Caco-2 (cell line): ENCODE data around the gene USH2A. TPM values are rescaled to one million over a fixed set of nuclear protein-coding genes. Genes with fewer than 3 reads are reported as not detected.

Experiments used
- BruUV-seq: library from RNA; stranded (reverse); fragments of 400-500 nt; replicated peaks from 2 replicates; lab custom pipeline; 2021; lab: Mats Ljungman, UMichigan
- CTCF ChIA-PET: fragments of 300-600 bp; sonication (Branson Sonifier 250); formaldehyde crosslinking; loops from one replicate; lab custom pipeline; 2022; ENCODE audit warnings: antibody characterized with exemption; lab: Charles Lee
- POLR2A ChIA-PET: fragments of 300-600 bp; sonication (Branson Sonifier 250); formaldehyde crosslinking; loops from one replicate; lab custom pipeline; 2022; ENCODE audit warnings: antibody characterized with exemption; lab: Charles Lee
- DNase-seq, 2 experiments: peaks; one replicate each; pipeline versions ENCODE4 v3.0.0 to v3.0.0-alpha.2; 2020 to 2022
- H3K27me3 ChIP-seq: replicated peaks from 2 replicates; pipeline ENCODE4 v1.6.0; 2011; ENCODE audit warnings: low read length; ENCODE audit not compliant: control insufficient read depth, insufficient read depth
- H3K36me3 ChIP-seq: 2 replicates; pipeline ENCODE4 v1.5.1; 2011; ENCODE audit warnings: low read length; ENCODE audit not compliant: control insufficient read depth, insufficient read depth
- H3K4me1 ChIP-seq: fragments of 250-450 bp; sonication (Bioruptor Pico); 2 replicates; pipeline ENCODE4 v1.5.1; 2020; ENCODE audit warnings: mild to moderate bottlenecking
- H3K4me3 ChIP-seq: 2 replicates; pipeline ENCODE4 v1.5.1; 2011; ENCODE audit warnings: low read depth, mild to moderate bottlenecking, control low read depth, low read length
- H3K9me3 ChIP-seq: fragments of 250-450 bp; sonication (Bioruptor Pico); 2 replicates; pipeline ENCODE4 v1.5.1; 2020; ENCODE audit warnings: mild to moderate bottlenecking, moderate library complexity
- H3K27ac Mint-ChIP-seq: one replicate; pipeline ENCODE4 v1.8.0; 2022; ENCODE audit warnings: mixed read lengths; ENCODE audit not compliant: unreplicated experiment
- H3K27me3 Mint-ChIP-seq: one replicate; pipeline ENCODE4 v1.8.0; 2022; ENCODE audit warnings: mixed read lengths; ENCODE audit not compliant: insufficient read depth, unreplicated experiment
- H3K36me3 Mint-ChIP-seq: one replicate; pipeline ENCODE4 v1.8.0; 2022; ENCODE audit warnings: mild to moderate bottlenecking, mixed read lengths; ENCODE audit not compliant: insufficient read depth, unreplicated experiment
- H3K4me1 Mint-ChIP-seq: one replicate; pipeline ENCODE4 v1.8.0; 2022; ENCODE audit warnings: low read depth, mixed read lengths; ENCODE audit not compliant: unreplicated experiment
- H3K4me3 Mint-ChIP-seq: one replicate; pipeline ENCODE4 v1.8.0; 2022; ENCODE audit warnings: mild to moderate bottlenecking, moderate library complexity, mixed read lengths; ENCODE audit not compliant: unreplicated experiment
- H3K9me3 Mint-ChIP-seq: one replicate; pipeline ENCODE4 v1.8.0; 2022; ENCODE audit warnings: mixed read lengths; ENCODE audit not compliant: unreplicated experiment
- intact Hi-C: fragments of 100-400 bp; cut with micrococcal nuclease; formaldehyde crosslinking; loops from one replicate; pipeline ENCODE4 v1.10.0; 2022; ENCODE audit not compliant: unreplicated experiment
- total RNA-seq: library from RNA; stranded (reverse); gene quantifications from 2 replicates; pipeline ENCODE4 v1.2.3, GENCODE V29; 2022
- TF ChIP-seq, protein P1 (sequence below), 2 experiments: fragments of 200-600 bp in 1 of 2; IDR thresholded peaks; 1 replicate in 1 of 2; 2 replicates in 1 of 2; pipeline versions ENCODE4 v1.5.1 to v1.8.0; 2011 to 2022; ENCODE audit warnings: antibody characterized with exemption in 1 of 2, control low read depth in 1 of 2, inconsistent platforms in 1 of 2, low read depth in 1 of 2, low read length in 1 of 2, mild to moderate bottlenecking in 1 of 2, moderate library complexity in 1 of 2; ENCODE audit not compliant: insufficient read depth in 1 of 2, severe bottlenecking in 1 of 2, unreplicated experiment in 1 of 2

The USH2A gene
- total RNA-seq, 1 experiment from 2014 or later = 0.11 TPM

DNA sequence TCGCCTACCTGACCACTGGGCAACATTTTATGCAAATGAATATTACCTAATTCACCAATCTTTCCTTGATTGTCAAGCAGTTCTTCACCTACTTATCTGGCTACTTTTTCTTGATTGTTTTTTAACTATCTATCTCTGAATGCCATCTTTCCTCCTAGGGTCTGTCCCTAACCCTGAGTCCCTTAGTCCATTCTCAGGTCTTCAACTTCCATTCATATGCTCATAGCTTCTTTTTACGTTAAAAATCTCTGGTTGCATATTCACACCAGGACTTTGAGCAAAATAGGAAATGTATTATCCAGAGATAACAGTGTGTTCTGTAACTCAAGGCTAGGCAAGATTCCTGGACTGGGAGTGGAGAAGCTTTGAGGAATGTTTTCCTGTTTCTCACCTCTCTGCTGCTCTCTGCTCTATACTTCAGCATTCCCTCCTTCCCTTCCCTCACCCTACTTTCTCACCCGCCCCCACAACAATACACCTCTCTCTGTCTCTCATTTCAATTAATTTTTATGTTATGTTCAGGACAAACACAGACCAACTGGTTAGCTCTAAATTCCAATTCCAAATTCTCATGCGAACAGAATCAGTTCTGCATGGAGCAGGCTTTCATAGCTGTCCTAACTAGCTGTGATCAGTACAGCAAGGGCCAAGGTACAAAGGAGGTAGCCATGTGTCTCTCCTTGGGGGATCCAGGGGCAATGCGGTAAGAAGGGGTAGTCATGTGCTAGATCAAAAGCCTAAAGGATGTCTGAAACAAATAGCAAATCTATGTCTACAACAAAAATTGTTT, 278.4 kb downstream of the USH2A start:
- intact Hi-C loops = no loop called here
- Mint-ChIP-seq H3K9me3 (no peaks in the 10 kb centered on the region), H3K4me1 (peaks cover 10% of the 10 kb centered on the region), H3K27ac (no peak overlapping the region), H3K4me3 (no peak overlapping the region), H3K36me3 (no peaks in the 10 kb centered on the region), H3K27me3 (no peaks in the 10 kb centered on the region)
- CTCF ChIA-PET = interaction anchor here (1.7 kb wide), 1 partner anchor 76 kb away, joined by 7 read pairs; no protein-coding TSS in a partner anchor
- no peaks in the 10 kb centered on the region for H3K27me3 ChIP-seq
- H3K9me3 ChIP-seq = peaks cover 4% of the 10 kb centered on the region; the same call in 1 of the 2 replicates
- DNase-seq = no peak
- H3K4me1 ChIP-seq = peaks cover 18% of the 10 kb centered on the region
- no peaks in the 10 kb centered on the region for H3K36me3 ChIP-seq
- TF ChIP-seq, protein P1, sequence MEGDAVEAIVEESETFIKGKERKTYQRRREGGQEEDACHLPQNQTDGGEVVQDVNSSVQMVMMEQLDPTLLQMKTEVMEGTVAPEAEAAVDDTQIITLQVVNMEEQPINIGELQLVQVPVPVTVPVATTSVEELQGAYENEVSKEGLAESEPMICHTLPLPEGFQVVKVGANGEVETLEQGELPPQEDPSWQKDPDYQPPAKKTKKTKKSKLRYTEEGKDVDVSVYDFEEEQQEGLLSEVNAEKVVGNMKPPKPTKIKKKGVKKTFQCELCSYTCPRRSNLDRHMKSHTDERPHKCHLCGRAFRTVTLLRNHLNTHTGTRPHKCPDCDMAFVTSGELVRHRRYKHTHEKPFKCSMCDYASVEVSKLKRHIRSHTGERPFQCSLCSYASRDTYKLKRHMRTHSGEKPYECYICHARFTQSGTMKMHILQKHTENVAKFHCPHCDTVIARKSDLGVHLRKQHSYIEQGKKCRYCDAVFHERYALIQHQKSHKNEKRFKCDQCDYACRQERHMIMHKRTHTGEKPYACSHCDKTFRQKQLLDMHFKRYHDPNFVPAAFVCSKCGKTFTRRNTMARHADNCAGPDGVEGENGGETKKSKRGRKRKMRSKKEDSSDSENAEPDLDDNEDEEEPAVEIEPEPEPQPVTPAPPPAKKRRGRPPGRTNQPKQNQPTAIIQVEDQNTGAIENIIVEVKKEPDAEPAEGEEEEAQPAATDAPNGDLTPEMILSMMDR (IDR thresholded peaks at IDR 0.05; ENCODE audit: insufficient read depth in 1 of 2, low read depth in 1 of 2, low read length in 1 of 2, severe bottlenecking in 1 of 2, unreplicated experiment in 1 of 2) = no peak
- H3K4me3 ChIP-seq = no peak overlapping the region
- BruUV-seq = no TSS peak
- POLR2A ChIA-PET = interaction anchor here (0.6 kb wide), 1 partner anchor 158 kb away, joined by 3 read pairs; no protein-coding TSS in a partner anchor

DNA sequence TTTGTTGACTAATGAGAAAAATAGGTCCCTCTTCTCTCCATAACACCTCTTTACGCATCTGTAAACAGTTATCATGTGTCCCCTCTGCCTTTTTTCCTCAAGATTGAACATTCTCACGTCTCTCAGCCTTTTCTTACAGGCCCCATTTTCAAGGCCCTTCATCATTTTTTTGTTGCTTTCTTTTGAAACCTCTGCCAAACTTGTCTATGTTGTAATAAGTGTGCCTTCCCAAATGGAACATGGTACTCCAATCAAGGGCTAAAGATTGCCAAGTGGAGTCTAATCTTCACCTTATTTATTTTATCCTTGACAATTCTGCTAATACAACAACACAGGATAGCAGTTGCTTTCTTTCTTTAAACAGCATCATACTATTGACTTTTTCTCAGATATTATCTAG, 280.3 kb downstream of the USH2A start:
- ChIA-PET POLR2A (no interaction called here), CTCF (no interaction called here)
- Histone ChIP-seq H3K36me3 (no peaks in the 10 kb centered on the region), H3K4me1 (peaks cover 18% of the 10 kb centered on the region), H3K9me3 (peaks cover 4% of the 10 kb centered on the region; the same call in 1 of the 2 replicates), H3K27me3 (no peaks in the 10 kb centered on the region), H3K4me3 (no peak overlapping the region)
- peaks cover 10% of the 10 kb centered on the region for H3K4me1 Mint-ChIP-seq
- no peak for DNase-seq
- no TSS peak for BruUV-seq
- TF ChIP-seq, protein P1 (IDR thresholded peaks at IDR 0.05; ENCODE audit: insufficient read depth in 1 of 2, low read depth in 1 of 2, low read length in 1 of 2, severe bottlenecking in 1 of 2, unreplicated experiment in 1 of 2) = no peak
- H3K27me3 Mint-ChIP-seq = no peaks in the 10 kb centered on the region
- intact Hi-C loops = no loop called here
- no peak overlapping the region for H3K27ac Mint-ChIP-seq
- H3K9me3 Mint-ChIP-seq = no peaks in the 10 kb centered on the region
- H3K4me3 Mint-ChIP-seq = no peak overlapping the region
- no peaks in the 10 kb centered on the region for H3K36me3 Mint-ChIP-seq

DNA sequence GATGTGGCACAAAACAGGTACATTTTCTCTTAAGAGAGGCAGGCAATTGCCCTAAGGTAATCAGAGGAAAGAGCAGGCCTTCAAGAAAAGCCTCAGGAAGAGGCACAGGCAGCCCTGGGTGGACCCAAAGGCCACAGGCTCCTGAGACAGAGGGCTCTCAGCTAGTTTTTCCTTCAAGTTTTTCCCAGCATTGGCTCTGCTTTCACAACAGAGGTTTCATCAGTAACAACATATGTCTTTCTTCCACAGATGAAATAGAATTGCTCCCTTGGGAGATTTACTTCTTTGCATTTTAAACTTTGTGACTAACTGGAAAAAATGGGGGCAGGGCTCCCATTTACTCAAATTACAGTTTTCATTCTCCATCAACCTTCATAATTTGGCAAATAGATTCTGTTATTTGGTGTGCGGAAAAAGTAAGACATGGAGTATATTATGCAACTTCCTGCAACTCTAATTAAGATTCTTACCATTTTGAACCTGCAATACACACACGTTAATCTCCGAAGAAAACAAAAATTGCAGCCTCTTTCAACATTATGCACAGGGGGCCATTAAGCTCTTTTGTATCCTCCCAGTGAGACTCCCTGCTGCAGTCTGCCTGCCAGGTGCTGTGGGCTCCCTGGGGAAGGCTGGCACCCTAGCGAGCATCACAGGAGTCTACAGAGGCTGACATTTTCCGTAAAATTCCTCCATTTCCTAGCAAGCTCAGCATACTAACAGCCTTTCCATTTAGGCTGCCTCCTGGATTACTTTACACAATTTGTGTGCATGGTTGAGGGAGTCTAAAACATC, 282.3 kb downstream of the USH2A start:
- POLR2A ChIA-PET = no interaction called here
- Mint-ChIP-seq H3K27me3 (no peaks in the 10 kb centered on the region), H3K4me1 (peaks cover 10% of the 10 kb centered on the region), H3K27ac (no peak overlapping the region), H3K4me3 (no peak overlapping the region), H3K36me3 (no peaks in the 10 kb centered on the region), H3K9me3 (no peaks in the 10 kb centered on the region)
- TF ChIP-seq, protein P1 (IDR thresholded peaks at IDR 0.05; ENCODE audit: insufficient read depth in 1 of 2, low read depth in 1 of 2, low read length in 1 of 2, severe bottlenecking in 1 of 2, unreplicated experiment in 1 of 2) = no peak
- intact Hi-C loops = no loop called here
- no peaks in the 10 kb centered on the region for H3K36me3 ChIP-seq
- peaks cover 18% of the 10 kb centered on the region for H3K4me1 ChIP-seq
- H3K27me3 ChIP-seq = no peaks in the 10 kb centered on the region
- no peak overlapping the region for H3K4me3 ChIP-seq
- BruUV-seq = no TSS peak
- no peak for DNase-seq
- CTCF ChIA-PET = no interaction called here
- H3K9me3 ChIP-seq = peaks cover 8% of the 10 kb centered on the region; the same call in 1 of the 2 replicates
